Trophoblast cell (in vitro differentiated cells and primary cell): ENCODE results near the gene TAF4.
"Not testable (repeated sequence)": the region's sequence is repeated elsewhere in the genome, so short reads cannot be mapped to it uniquely, and the experiment has no call there.

Experiments
- DNase-seq, 2 donors: peaks; one replicate each; pipeline ENCODE4 v3.0.0-alpha.2; 2016
- H2AFZ ChIP-seq: 2 replicates; pipeline ENCODE4 v1.6.1; 2013; ENCODE audit warnings: low read length, moderate library complexity, mild to moderate bottlenecking; ENCODE audit not compliant: insufficient read depth, poor library complexity
- H2AK5ac ChIP-seq: 2 replicates; pipeline ENCODE4 v1.6.1; 2013; ENCODE audit warnings: mild to moderate bottlenecking, low read length
- H2BK120ac ChIP-seq: 2 replicates; pipeline ENCODE4 v1.6.1; 2013; ENCODE audit warnings: low read length, mild to moderate bottlenecking, moderate library complexity; ENCODE audit not compliant: insufficient read depth, poor library complexity
- H2BK12ac ChIP-seq: 2 replicates; pipeline ENCODE4 v1.6.1; 2013; ENCODE audit warnings: mild to moderate bottlenecking, low read length, moderate library complexity
- H2BK5ac ChIP-seq: 2 replicates; pipeline ENCODE4 v1.6.1; 2013; ENCODE audit warnings: low read length, low read depth, moderate library complexity, mild to moderate bottlenecking; ENCODE audit not compliant: poor library complexity
- H3K14ac ChIP-seq: 2 replicates; pipeline ENCODE4 v1.6.1; 2013; ENCODE audit warnings: mild to moderate bottlenecking, low read length
- H3K18ac ChIP-seq: 2 replicates; pipeline ENCODE4 v1.6.1; 2013; ENCODE audit warnings: mild to moderate bottlenecking, low read length
- H3K23ac ChIP-seq: 2 replicates; pipeline ENCODE4 v1.6.1; 2013; ENCODE audit warnings: low read length
- H3K27ac ChIP-seq: 2 replicates; pipeline ENCODE4 v1.5.1; 2013; ENCODE audit warnings: low read depth, mild to moderate bottlenecking, inconsistent platforms, low read length, moderate library complexity
- H3K27me3 ChIP-seq: 2 replicates; pipeline ENCODE4 v1.6.1; 2013; ENCODE audit warnings: inconsistent platforms, mild to moderate bottlenecking, low read length, moderate library complexity; ENCODE audit not compliant: insufficient read depth
- H3K36me3 ChIP-seq, 2 experiments: 1 replicate in 1 of 2; 2 replicates in 1 of 2; pipeline ENCODE4 v1.6.1; 2013; ENCODE audit warnings: low read length in 2 of 2, mild to moderate bottlenecking in 2 of 2, moderate library complexity in 1 of 2; ENCODE audit not compliant: insufficient read depth in 2 of 2, control insufficient read depth in 1 of 2
- H3K4ac ChIP-seq: 2 replicates; pipeline ENCODE4 v1.6.1; 2013; ENCODE audit warnings: low read depth, mild to moderate bottlenecking, low read length, moderate library complexity
- H3K4me1 ChIP-seq, 2 experiments: 1 replicate in 1 of 2; 2 replicates in 1 of 2; pipeline ENCODE4 v1.6.1; 2013; ENCODE audit warnings: low read length in 2 of 2, mild to moderate bottlenecking in 2 of 2, moderate library complexity in 1 of 2; ENCODE audit not compliant: insufficient read depth in 2 of 2, control insufficient read depth in 1 of 2
- H3K4me2 ChIP-seq: 2 replicates; pipeline ENCODE4 v1.6.1; 2013; ENCODE audit warnings: inconsistent platforms, mild to moderate bottlenecking, low read length, moderate library complexity
- H3K4me3 ChIP-seq: 2 replicates; pipeline ENCODE4 v1.5.1; 2013; ENCODE audit warnings: mild to moderate bottlenecking, low read depth, low read length, inconsistent platforms
- H3K79me1 ChIP-seq: one replicate; pipeline ENCODE4 v1.6.1; 2013; ENCODE audit warnings: low read length
- H3K79me2 ChIP-seq: 2 replicates; pipeline ENCODE4 v1.6.1; 2013; ENCODE audit warnings: low read length, mild to moderate bottlenecking; ENCODE audit not compliant: control insufficient read depth, insufficient read depth, poor library complexity
- H3K9ac ChIP-seq: 2 replicates; pipeline ENCODE4 v1.6.1; 2013; ENCODE audit warnings: mild to moderate bottlenecking, low read length
- H3K9me3 ChIP-seq: 2 replicates; pipeline ENCODE4 v1.6.1; 2013; ENCODE audit warnings: low read depth, mild to moderate bottlenecking, control low read depth, inconsistent platforms, low read length; ENCODE audit not compliant: insufficient read depth
- H4K12ac ChIP-seq: 2 replicates; pipeline ENCODE4 v1.6.1; 2013; ENCODE audit warnings: low read depth, mild to moderate bottlenecking, low read length, moderate library complexity
- H4K8ac ChIP-seq: 2 replicates; pipeline ENCODE4 v1.6.1; 2013; ENCODE audit warnings: low read depth, mild to moderate bottlenecking, low read length, moderate library complexity
- H4K91ac ChIP-seq: one replicate; pipeline ENCODE4 v1.6.1; 2013; ENCODE audit warnings: low read depth, mild to moderate bottlenecking, low read length, moderate library complexity
- WGBS: extraction: QIAGEN DNeasy Blood & Tissue Kit; methylation state at CpG from one replicate; pipeline ENCODE4 v1.1.7; 2013; ENCODE audit warnings: missing lambda C conversion rate; ENCODE audit not compliant: insufficient read length, insufficient coverage; ENCODE audit errors: extremely low coverage; 5-methylcytosine and 5-hydroxymethylcytosine counted together

The TAF4 gene

DNA sequence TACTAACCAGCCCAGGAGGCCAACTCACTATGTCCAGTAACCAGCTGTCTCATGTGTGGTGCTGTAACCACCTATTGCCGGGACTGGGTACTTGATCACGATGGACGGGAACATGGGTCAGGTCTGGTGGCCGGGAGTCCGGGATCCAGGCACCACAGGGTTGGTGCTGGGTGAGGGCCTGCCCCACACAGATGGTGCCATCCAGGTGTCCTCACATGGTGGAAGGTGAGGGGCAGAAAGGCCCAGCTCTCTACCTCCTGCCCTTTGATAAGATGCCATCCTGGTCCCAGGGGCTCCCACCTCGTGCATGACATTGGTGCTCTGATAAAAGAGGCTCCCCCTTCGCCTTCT is 116.3 kb downstream of the TAF4 start:
- H2AK5ac ChIP-seq, result no peak overlapping the region
- WGBS, result no CpG with 5 or more reads among the region's 7 CpGs
- H3K4me2 ChIP-seq, result no peak overlapping the region

DNA sequence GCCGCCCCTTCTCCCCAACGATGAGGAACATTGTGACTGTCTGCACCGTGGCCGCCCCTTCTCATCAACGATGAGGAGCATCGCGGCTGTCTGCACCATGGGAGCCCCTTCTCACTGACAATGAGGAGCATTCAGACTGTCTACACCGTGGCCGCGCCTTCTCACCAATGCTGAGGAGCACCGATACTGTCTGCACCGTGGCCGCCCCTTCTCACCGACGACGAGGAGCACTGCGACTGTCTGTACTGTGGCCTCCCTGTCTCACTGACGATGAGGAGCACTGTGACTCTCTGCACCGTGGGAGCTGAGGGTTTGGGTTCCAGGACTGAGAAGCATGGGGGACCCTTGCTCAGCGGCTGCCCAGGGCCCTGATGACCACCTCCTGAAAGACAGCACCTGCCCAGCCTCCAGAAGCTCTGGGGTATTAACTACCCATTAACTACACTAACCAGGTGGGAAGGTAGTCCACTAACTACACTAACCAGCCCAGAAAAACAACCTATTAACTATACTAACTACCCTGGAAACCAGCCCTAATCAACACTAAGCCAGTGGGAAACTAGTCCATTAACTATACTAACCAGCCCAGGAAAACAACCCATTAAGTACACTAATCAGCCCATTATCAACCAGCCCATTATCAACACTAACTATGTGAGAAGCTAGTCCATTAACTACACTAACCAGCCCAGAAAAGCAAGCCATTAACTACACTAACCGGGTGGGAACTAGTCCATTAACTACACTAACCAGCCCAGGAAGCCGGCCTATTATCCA is 116.9 kb downstream of the TAF4 start:
- Histone ChIP-seq H4K12ac (no peak overlapping the region), H2AFZ (no peak overlapping the region), H3K14ac (no peak overlapping the region), H3K27ac (no peak overlapping the region), H3K4me1 (no peaks in the 10 kb centered on the region), H3K79me1 (no peaks in the 10 kb centered on the region), H3K9me3 (peaks cover 6% of the 10 kb centered on the region), H3K4me3 (no peak overlapping the region), H3K4me2 (no peak overlapping the region), H3K23ac (no peak overlapping the region), H3K36me3 (no peaks in the 10 kb centered on the region), H3K79me2 (no peaks in the 10 kb centered on the region), H3K18ac (no peak overlapping the region), H4K8ac (no peak overlapping the region), H2BK12ac (no peak overlapping the region), H2BK5ac (no peak overlapping the region), H2AK5ac (no peak overlapping the region), H2BK120ac (no peak overlapping the region), H3K9ac (no peak overlapping the region), H3K4ac (no peak overlapping the region), H3K27me3 (no peaks in the 10 kb centered on the region), H4K91ac (no peak overlapping the region)
- DNase-seq, result no peak
- no CpG with 5 or more reads among the region's 22 CpGs for WGBS

More for the DNA sequence above, 116.3 kb downstream of the TAF4 start:
- no peak overlapping the region for H2BK12ac ChIP-seq
- H2BK120ac ChIP-seq, result no peak overlapping the region
- H3K9me3 ChIP-seq, result peaks cover 6% of the 10 kb centered on the region
- H3K4ac ChIP-seq, result no peak overlapping the region
- H3K4me1 ChIP-seq, result no peaks in the 10 kb centered on the region
- no peak for DNase-seq
- no peaks in the 10 kb centered on the region for H3K27me3 ChIP-seq
- no peak overlapping the region for H3K4me3 ChIP-seq
- H3K18ac ChIP-seq, result no peak overlapping the region
- no peak overlapping the region for H2BK5ac ChIP-seq
- no peaks in the 10 kb centered on the region for H3K79me2 ChIP-seq
- H3K23ac ChIP-seq, result no peak overlapping the region
- no peak overlapping the region for H4K91ac ChIP-seq
- no peaks in the 10 kb centered on the region for H3K79me1 ChIP-seq
- H3K27ac ChIP-seq, result no peak overlapping the region
- H4K12ac ChIP-seq, result no peak overlapping the region
- no peak overlapping the region for H3K9ac ChIP-seq
- H3K14ac ChIP-seq, result no peak overlapping the region
- no peak overlapping the region for H4K8ac ChIP-seq
- no peak overlapping the region for H2AFZ ChIP-seq
- no peaks in the 10 kb centered on the region for H3K36me3 ChIP-seq

DNA sequence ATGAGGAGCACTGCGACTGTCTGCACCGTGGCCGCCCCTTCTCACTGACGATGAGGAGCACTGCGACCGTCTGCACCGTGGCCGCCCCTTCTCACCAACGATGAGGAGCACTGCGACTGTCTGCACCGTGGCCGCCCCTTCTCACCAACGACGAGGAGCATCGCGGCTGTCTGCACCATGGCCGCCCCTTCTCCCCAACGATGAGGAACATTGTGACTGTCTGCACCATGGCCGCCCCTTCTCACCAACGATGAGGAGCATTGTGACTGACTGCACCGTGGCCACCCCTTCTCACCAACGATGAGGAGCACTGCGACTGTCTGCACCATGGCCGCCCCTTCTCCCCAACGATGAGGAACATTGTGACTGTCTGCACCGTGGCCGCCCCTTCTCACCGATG is 117.6 kb downstream of the TAF4 start:
- H3K36me3 ChIP-seq, H2AFZ ChIP-seq, H3K4me3 ChIP-seq, H3K23ac ChIP-seq, H4K91ac ChIP-seq, H4K8ac ChIP-seq, DNase-seq, H3K4me1 ChIP-seq, H2BK12ac ChIP-seq, H3K9ac ChIP-seq, H3K4me2 ChIP-seq, H2AK5ac ChIP-seq, H3K27me3 ChIP-seq, H3K79me1 ChIP-seq, H3K9me3 ChIP-seq, H2BK5ac ChIP-seq, H4K12ac ChIP-seq, H3K18ac ChIP-seq, H2BK120ac ChIP-seq, H3K14ac ChIP-seq, H3K4ac ChIP-seq, H3K79me2 ChIP-seq, H3K27ac ChIP-seq: not testable (repeated sequence)
- no CpG with 5 or more reads among the region's 28 CpGs for WGBS

DNA sequence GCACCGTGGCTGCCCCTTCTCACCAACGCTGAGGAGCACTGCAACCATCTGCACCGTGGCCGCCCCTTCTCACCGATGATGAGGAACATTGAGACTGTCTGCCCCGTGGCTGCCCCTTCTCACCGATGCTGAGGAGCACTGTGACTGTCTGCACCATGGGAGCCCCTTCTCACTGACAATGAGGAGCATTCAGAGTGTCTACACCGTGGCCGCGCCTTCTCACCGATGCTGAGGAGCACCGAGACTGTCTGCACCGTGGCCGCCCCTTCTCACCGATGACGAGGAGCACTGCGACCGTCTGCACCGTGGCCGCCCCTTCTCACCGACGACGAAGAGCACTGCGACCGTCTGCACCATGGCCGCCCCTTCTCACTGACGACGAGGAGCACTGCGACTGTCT is 120.2 kb downstream of the TAF4 start:
- H3K79me2 ChIP-seq, H4K91ac ChIP-seq, H2BK12ac ChIP-seq, H3K23ac ChIP-seq, H3K9ac ChIP-seq, H4K8ac ChIP-seq, H3K4me2 ChIP-seq, DNase-seq, H3K18ac ChIP-seq, H3K4me3 ChIP-seq, H3K9me3 ChIP-seq, H3K27ac ChIP-seq, H2AFZ ChIP-seq, H3K4ac ChIP-seq, H2AK5ac ChIP-seq, H3K4me1 ChIP-seq, H3K14ac ChIP-seq, H3K36me3 ChIP-seq, H2BK5ac ChIP-seq, H3K27me3 ChIP-seq, H3K79me1 ChIP-seq, H4K12ac ChIP-seq, H2BK120ac ChIP-seq: not testable (repeated sequence)
- no CpG with 5 or more reads among the region's 29 CpGs for WGBS
